GM06990 (cell line): Measurements from ENCODE around the gene CREB3L4.

Experiments
- DNase-seq: peaks from one replicate; pipeline ENCODE4 v3.0.0-alpha.2; 2011; ENCODE audit not compliant: insufficient read length; ENCODE audit errors: extremely low read depth
- H3K27me3 ChIP-seq: replicated peaks from 2 replicates; pipeline ENCODE4 v1.6.0; 2011; ENCODE audit warnings: low read length; ENCODE audit not compliant: control insufficient read depth, insufficient read depth
- H3K36me3 ChIP-seq: 2 replicates; pipeline ENCODE4 v1.5.1; 2011; ENCODE audit warnings: low read length; ENCODE audit not compliant: control insufficient read depth, insufficient read depth
- H3K4me3 ChIP-seq: replicated peaks from 2 replicates; pipeline ENCODE4 v1.5.1; 2011; ENCODE audit warnings: low read depth, mild to moderate bottlenecking, control low read depth, low read length
- CTCF ChIP-seq: IDR thresholded peaks from 2 replicates; pipeline ENCODE4 v1.5.1; 2011; ENCODE audit warnings: low read length, control low read depth, mild to moderate bottlenecking, inconsistent platforms; ENCODE audit not compliant: insufficient read depth, poor library complexity, severe bottlenecking

Gene CREB3L4

GRCh38 chr1:153953859-153954365 is 13.8 kb upstream of the CREB3L4 start:
- no peak for DNase-seq
- Histone ChIP-seq H3K4me3 (no peak overlapping the region), H3K27me3 (no peaks in the 10 kb centered on the region), H3K36me3 (peaks cover 35% of the 10 kb centered on the region)
- TF ChIP-seq CTCF = no peak

- Histone ChIP-seq H3K4me3 (no peak overlapping the region), H3K36me3 (peaks cover 33% of the 10 kb centered on the region), H3K27me3 (no peaks in the 10 kb centered on the region)
- DNase-seq = no peak
- no peak for TF ChIP-seq CTCF
Observed at GRCh38 chr1:153954826-153955225, 12.9 kb upstream of the CREB3L4 start.

- Histone ChIP-seq H3K27me3 (no peaks in the 10 kb centered on the region), H3K36me3 (peaks cover 27% of the 10 kb centered on the region), H3K4me3 (peak overlapping the region; percentile 99)
- no peak for DNase-seq
- TF ChIP-seq CTCF = no peak
Observed at GRCh38 chr1:153956997-153957715, 10.5 kb upstream of the CREB3L4 start.

- Histone ChIP-seq H3K27me3 (no peaks in the 10 kb centered on the region), H3K4me3 (peak overlapping the region; percentile 99), H3K36me3 (peaks cover 24% of the 10 kb centered on the region)
- no peak for DNase-seq
- no peak for TF ChIP-seq CTCF
Observed at GRCh38 chr1:153957744-153958110, 10.0 kb upstream of the CREB3L4 start.

- peak; percentile 90 for DNase-seq
- peaks cover 21% of the 10 kb centered on the region for H3K36me3 ChIP-seq
- H3K27me3 ChIP-seq = no peaks in the 10 kb centered on the region
- peak; percentile 11 for TF ChIP-seq CTCF
- peak within 1 kb of the TSS; percentile 99 for H3K4me3 ChIP-seq
Observed at GRCh38 chr1:153958111-153958960, 9.4 kb upstream of the CREB3L4 start, which contains the start of gene CRTC2. Gene CRTC2, minus strand, starts transcription at chr1:153958612. Its CDS starts 115 bp downstream, at chr1:153958497.
